Endothelial cell of umbilical vein (primary cell): ENCODE results near the gene NLRP6. TPM values are rescaled to one million over a fixed set of nuclear protein-coding genes. Genes with fewer than 3 reads are reported as not detected.

Experiments used
- BruUV-seq: library from RNA; stranded (reverse); fragments of 400-500 nt; replicated peaks from 2 replicates; lab custom pipeline; 2021; lab: Mats Ljungman, UMichigan
- CTCF ChIA-PET: fragments of 300-600, 350-600 bp; sonication (Branson Sonifier 250); formaldehyde crosslinking; loops from one replicate; lab custom pipeline; 2021; ENCODE audit warnings: antibody characterized with exemption, inconsistent platforms; lab: Charles Lee
- POLR2A ChIA-PET: fragments of 300-600, 350-600 bp; sonication (Branson Sonifier 250); formaldehyde crosslinking; loops from one replicate; lab custom pipeline; 2021; ENCODE audit warnings: antibody characterized with exemption, inconsistent platforms; lab: Charles Lee
- DNase-seq: peaks from one replicate; pipeline ENCODE4 v3.0.0-alpha.2; 2011; ENCODE audit warnings: low read depth, low spot score
- FAIRE-seq: peaks from 2 replicates; lab custom pipeline; 2011; peaks lifted over from hg19 to GRCh38; lab: Jason Lieb, UNC
- H2AFZ ChIP-seq: 2 replicates; pipeline ENCODE4 v1.6.0; 2012; ENCODE audit warnings: low read depth, low read length, control low read depth, inconsistent platforms
- H3K27ac ChIP-seq: 2 replicates; pipeline ENCODE4 v1.5.1; 2011; ENCODE audit warnings: low read depth, mild to moderate bottlenecking, control low read depth, low read length, moderate library complexity; ENCODE audit not compliant: insufficient read depth
- H3K27me3 ChIP-seq, 2 experiments: 2 replicates each; pipeline versions ENCODE4 v1.6.0 to v1.6.1; 2011; ENCODE audit warnings: low read length in 2 of 2, mixed read lengths in 1 of 2; ENCODE audit not compliant: control insufficient read depth in 2 of 2, insufficient read depth in 2 of 2
- H3K36me3 ChIP-seq, 2 experiments: 2 replicates in 1 of 2; 3 replicates in 1 of 2; pipeline ENCODE4 v1.5.1; 2011; ENCODE audit warnings: low read length in 2 of 2, mild to moderate bottlenecking in 1 of 2, moderate library complexity in 1 of 2; ENCODE audit not compliant: control insufficient read depth in 2 of 2, insufficient read depth in 2 of 2; ENCODE audit errors: extremely low read depth in 1 of 2
- H3K4me1 ChIP-seq: 3 replicates; pipeline ENCODE4 v1.5.1; 2011; ENCODE audit warnings: mild to moderate bottlenecking, low read length; ENCODE audit not compliant: control insufficient read depth, insufficient read depth; ENCODE audit errors: extremely low read depth
- H3K4me2 ChIP-seq: 2 replicates; pipeline ENCODE4 v1.6.1; 2011; ENCODE audit warnings: low read length, control low read depth, mixed read lengths; ENCODE audit not compliant: insufficient read depth
- H3K4me3 ChIP-seq, 3 experiments: fragments of 200-600 bp in 1 of 3; sonication (generic), shearing (Covaris generic) in 1 of 3; replicated peaks in 1 of 3; 2 replicates each; pipeline ENCODE4 v1.5.1; 2011 to 2016; ENCODE audit warnings: control low read depth in 3 of 3, low read length in 3 of 3, mild to moderate bottlenecking in 2 of 3, inconsistent platforms in 1 of 3, low read depth in 1 of 3, moderate library complexity in 1 of 3; ENCODE audit not compliant: insufficient read depth in 1 of 3
- H3K79me2 ChIP-seq: 2 replicates; pipeline ENCODE4 v1.6.0; 2012; ENCODE audit warnings: low read length, inconsistent platforms; ENCODE audit not compliant: control insufficient read depth, insufficient read depth
- H3K9ac ChIP-seq: replicated peaks from 2 replicates; pipeline ENCODE3; 2011; ENCODE audit warnings: low read length, control low read depth; ENCODE audit not compliant: insufficient read depth; ENCODE audit errors: extremely low read depth
- H3K9me1 ChIP-seq: replicated peaks from 3 replicates; pipeline ENCODE4 v1.6.0; 2011; ENCODE audit warnings: mild to moderate bottlenecking, low read length; ENCODE audit not compliant: control insufficient read depth, insufficient read depth; ENCODE audit errors: extremely low read depth
- H3K9me3 ChIP-seq: replicated peaks from 2 replicates; pipeline ENCODE4 v1.5.1; 2012; ENCODE audit warnings: low read length, inconsistent platforms; ENCODE audit not compliant: control insufficient read depth, insufficient read depth
- H4K20me1 ChIP-seq: replicated peaks from 2 replicates; pipeline ENCODE3; 2011; ENCODE audit warnings: mild to moderate bottlenecking, low read length; ENCODE audit not compliant: control insufficient read depth, insufficient read depth; ENCODE audit errors: extremely low read depth
- EZH2 ChIP-seq: IDR thresholded peaks from 2 replicates; pipeline ENCODE4 v1.6.1; 2012; ENCODE audit warnings: borderline replicate concordance, low read depth, mild to moderate bottlenecking, moderate library complexity, low read length, inconsistent platforms; ENCODE audit not compliant: severe bottlenecking
- FOS ChIP-seq: IDR thresholded peaks from 2 replicates; pipeline ENCODE4 v1.6.1; 2011; ENCODE audit warnings: mild to moderate bottlenecking, low read length, moderate library complexity, borderline replicate concordance; ENCODE audit not compliant: insufficient read depth
- GATA2 ChIP-seq: IDR thresholded peaks from 2 replicates; pipeline ENCODE4 v1.7.0; 2011; ENCODE audit warnings: low read depth, mild to moderate bottlenecking, moderate library complexity, mixed read lengths, low read length; ENCODE audit not compliant: insufficient read length, insufficient read depth
- JUN ChIP-seq: IDR thresholded peaks from 2 replicates; pipeline ENCODE4 v1.6.1; 2011; ENCODE audit warnings: borderline replicate concordance, low read depth; ENCODE audit not compliant: insufficient read length, insufficient read depth
- MAX ChIP-seq: IDR thresholded peaks from 2 replicates; pipeline ENCODE4 v1.6.1; 2011; ENCODE audit not compliant: insufficient read depth, insufficient read length
- MYC ChIP-seq: IDR thresholded peaks from one replicate; pipeline ENCODE4 v1.6.1; 2011; ENCODE audit warnings: mild to moderate bottlenecking, low read depth, low read length
- POLR2A ChIP-seq: IDR thresholded peaks from 2 replicates; pipeline ENCODE4 v1.6.1; 2012; ENCODE audit warnings: low read depth, mild to moderate bottlenecking, control low read depth, low read length
- dilution Hi-C: fragments of 300-500 bp; cut with MboI; formaldehyde crosslinking; loops from one replicate; pipeline ENCODE4 v1.15.0; 2019; ENCODE audit warnings: low sequenced_read_pairs; ENCODE audit not compliant: extremely low pct_ligation_motif_present
- intact Hi-C: fragments of 100-400 bp; cut with micrococcal nuclease; formaldehyde crosslinking; loops from one replicate; pipeline ENCODE4 v1.10.0; 2022
- polyA plus RNA-seq, 4 experiments: library from polyadenylated mRNA; depleted of rRNA in 3 of 4; stranded (reverse) in 3 of 4; unstranded in 1 of 4; fragments of >200 nt; gene quantifications; 2 replicates each; pipeline versions ENCODE4 v1.2.1 to v1.2.3, GENCODE V29; 2011 to 2012; ENCODE audit warnings: missing spikeins in 1 of 4
- total RNA-seq: library from RNA; stranded (reverse); gene quantifications from 2 replicates; pipeline ENCODE4 v1.2.3, GENCODE V29; 2021

The NLRP6 gene
- total and polyA plus RNA-seq, 2 donors (not counting 3 experiments of a cell fraction or from before 2014, with no cell fraction given), result not detected

DNA sequence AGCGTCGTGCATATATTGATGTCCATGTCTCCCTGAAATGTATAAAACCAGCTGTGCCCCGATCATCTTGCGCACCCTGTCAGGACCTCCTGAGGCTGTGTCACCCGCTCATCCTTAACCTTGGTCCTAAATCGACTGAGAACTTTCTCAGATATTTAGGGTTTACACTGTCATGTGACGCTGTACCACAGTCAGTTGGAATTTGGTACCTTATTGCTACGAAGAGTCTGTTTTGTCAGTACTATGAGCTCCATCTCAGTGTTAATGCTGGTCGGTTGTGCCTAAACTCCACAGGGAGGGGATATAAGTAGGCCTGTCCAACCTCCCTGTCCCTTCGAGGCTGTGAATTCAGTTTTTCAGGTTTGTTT lies 27.6 kb downstream of the NLRP6 start:
- intact Hi-C loops (loop anchor here (1.0 to 5.0 kb wide), 4 partner anchors 69 to 211 kb away; partner anchors contain the start of genes BET1L, PSMD13, RIC8A and SIRT3), dilution Hi-C loops (no loop called here)
- ChIA-PET CTCF (interaction anchor here (0.8 to 4.3 kb wide), 9 partner anchors 12 to 143 kb away, joined by 4 to 79 read pairs (median 16); no protein-coding TSS in a partner anchor), POLR2A (interaction anchor here (0.6 kb wide), 1 partner anchor 91 kb away, joined by 5 read pairs; no protein-coding TSS in a partner anchor)
- Histone ChIP-seq H3K36me3 (no peaks in the 10 kb centered on the region), H3K4me3 (no peak overlapping the region), H3K9me1 (no peaks in the 10 kb centered on the region), H3K27ac (no peak overlapping the region), H3K4me2 (no peak overlapping the region), H3K9me3 (no peaks in the 10 kb centered on the region), H3K79me2 (peaks cover 13% of the 10 kb centered on the region), H2AFZ (no peak overlapping the region), H3K9ac (no peak overlapping the region), H3K4me1 (peaks cover 15% of the 10 kb centered on the region), H3K27me3 (peaks cover 0 to 3% of the 10 kb centered on the region in 2 experiments), H4K20me1 (no peaks in the 10 kb centered on the region)
- no peak for TF ChIP-seq FOS
- no peak for TF ChIP-seq MYC
- no peak for TF ChIP-seq JUN
- TF ChIP-seq MAX, result no peak
- no peak for TF ChIP-seq EZH2
- TF ChIP-seq POLR2A, result no peak
- no peak for TF ChIP-seq GATA2
- no TSS peak for BruUV-seq
- no peak for FAIRE-seq
- no peak for DNase-seq
